SK-N-SH (cell line): Measurements from ENCODE around the gene FRYL. TPM values are rescaled to one million over a fixed set of nuclear protein-coding genes. Genes with fewer than 3 reads are reported as not detected.

ENCODE experiments used
- ELF1 ChIP-seq: IDR thresholded peaks from 2 replicates; pipeline ENCODE4 v1.4.0; 2012
- EP300 ChIP-seq, 2 experiments: IDR thresholded peaks; 2 replicates each; pipeline versions ENCODE4 v1.4.0 to v1.6.1; 2012; ENCODE audit warnings: borderline replicate concordance in 1 of 2, low read depth in 1 of 2, low read length in 1 of 2
- FOSL2 ChIP-seq: IDR thresholded peaks from 2 replicates; pipeline ENCODE4 v1.4.0; 2012; ENCODE audit warnings: low read depth, mild to moderate bottlenecking, moderate library complexity, borderline replicate concordance
- GATA2 ChIP-seq: sonication (generic); formaldehyde crosslinking; IDR thresholded peaks from 2 replicates; pipeline ENCODE4 v1.5.0; 2020; ENCODE audit warnings: mild to moderate bottlenecking, missing genetic modification reagents
- MXI1 ChIP-seq: IDR thresholded peaks from 2 replicates; pipeline ENCODE4 v1.6.1; 2012; ENCODE audit warnings: mild to moderate bottlenecking, low read depth, low read length, improper control_type of control experiment
- REST ChIP-seq: IDR thresholded peaks from 2 replicates; pipeline ENCODE4 v1.6.1; 2012; ENCODE audit warnings: mild to moderate bottlenecking, low read depth, low read length, moderate library complexity
- SIN3A ChIP-seq: IDR thresholded peaks from 2 replicates; pipeline ENCODE4 v1.6.1; 2012; ENCODE audit warnings: low read depth, mild to moderate bottlenecking, low read length, moderate library complexity, borderline replicate concordance
- SMC3 ChIP-seq: IDR thresholded peaks from 2 replicates; pipeline ENCODE4 v1.6.1; 2012; ENCODE audit warnings: low read depth, low read length, improper control_type of control experiment
- TAF1 ChIP-seq: IDR thresholded peaks from 2 replicates; pipeline ENCODE4 v1.6.1; 2012; ENCODE audit warnings: low read depth, mild to moderate bottlenecking, low read length, moderate library complexity, borderline replicate concordance
- USF1 ChIP-seq: IDR thresholded peaks from 2 replicates; pipeline ENCODE4 v1.4.0; 2012; ENCODE audit warnings: low read depth, borderline replicate concordance
- polyA plus RNA-seq, 3 experiments: library from polyadenylated mRNA; depleted of rRNA; stranded (reverse); fragments of >200 nt; gene quantifications; 2 replicates each; pipeline ENCODE4 v1.2.3, GENCODE V29; 2012
- small RNA-seq, 7 experiments: library from RNA; depleted of rRNA; stranded (forward); fragments of <200 nt; gene quantifications; one replicate each; pipeline ENCODE3, GENCODE V24; 2012

Gene FRYL
- polyA plus RNA-seq, 1 of the 3 experiments (the other 2 are of a cell fraction): 8.2 TPM

- TF ChIP-seq REST: no peak
- TF ChIP-seq EP300 (IDR thresholded peaks at IDR 0.05; ENCODE audit: borderline replicate concordance in 1 of 2, low read depth in 1 of 2, low read length in 1 of 2): no peak
- TF ChIP-seq SIN3A: no peak
- TF ChIP-seq ELF1: no peak
- TF ChIP-seq MXI1: no peak
- TF ChIP-seq USF1: no peak
- no peak for TF ChIP-seq GATA2
- no peak for TF ChIP-seq SMC3
- TF ChIP-seq FOSL2: no peak
- TF ChIP-seq TAF1: no peak
- TF ChIP-seq, all 33 proteins: peak for 0
Measured at GRCh38 chr4:48449151-48449550, 330.9 kb downstream of the FRYL start (continued).

Small RNAs within 50 kb of the gene (small RNA-seq; reads per million reads assigned to genes)
- gene RNU5E-3P: 0 reads per million in 7 experiments

Other genes starting within 250 kb of the FRYL start
- 113 and 153 TPM in 2 replicates for gene OCIAD1, start 50.8 kb upstream of the FRYL start, polyA plus RNA-seq (2012; rRNA removed)
- 235 and 387 TPM in 2 replicates for gene OCIAD2, start 126.5 kb upstream of the FRYL start, polyA plus RNA-seq (2012; rRNA removed)
- not detected in 2 replicates for gene CWH43, start 206.0 kb upstream of the FRYL start, polyA plus RNA-seq (2012; rRNA removed)